SK-N-DZ (cell line): Measurements from ENCODE around the gene HOOK2.
"Not testable (repeated sequence)": the region's sequence is repeated elsewhere in the genome, so short reads cannot be mapped to it uniquely, and the experiment has no call there.

ENCODE experiments used
- DNase-seq: peaks from one replicate; pipeline ENCODE4 v3.0.0-alpha.2; 2015; ENCODE audit warnings: low spot score
- small RNA-seq, 2 experiments: library from RNA; depleted of rRNA; stranded (forward); fragments of <200 nt; gene quantifications; one replicate each; pipeline ENCODE3, GENCODE V24; 2014

The HOOK2 gene

DNA sequence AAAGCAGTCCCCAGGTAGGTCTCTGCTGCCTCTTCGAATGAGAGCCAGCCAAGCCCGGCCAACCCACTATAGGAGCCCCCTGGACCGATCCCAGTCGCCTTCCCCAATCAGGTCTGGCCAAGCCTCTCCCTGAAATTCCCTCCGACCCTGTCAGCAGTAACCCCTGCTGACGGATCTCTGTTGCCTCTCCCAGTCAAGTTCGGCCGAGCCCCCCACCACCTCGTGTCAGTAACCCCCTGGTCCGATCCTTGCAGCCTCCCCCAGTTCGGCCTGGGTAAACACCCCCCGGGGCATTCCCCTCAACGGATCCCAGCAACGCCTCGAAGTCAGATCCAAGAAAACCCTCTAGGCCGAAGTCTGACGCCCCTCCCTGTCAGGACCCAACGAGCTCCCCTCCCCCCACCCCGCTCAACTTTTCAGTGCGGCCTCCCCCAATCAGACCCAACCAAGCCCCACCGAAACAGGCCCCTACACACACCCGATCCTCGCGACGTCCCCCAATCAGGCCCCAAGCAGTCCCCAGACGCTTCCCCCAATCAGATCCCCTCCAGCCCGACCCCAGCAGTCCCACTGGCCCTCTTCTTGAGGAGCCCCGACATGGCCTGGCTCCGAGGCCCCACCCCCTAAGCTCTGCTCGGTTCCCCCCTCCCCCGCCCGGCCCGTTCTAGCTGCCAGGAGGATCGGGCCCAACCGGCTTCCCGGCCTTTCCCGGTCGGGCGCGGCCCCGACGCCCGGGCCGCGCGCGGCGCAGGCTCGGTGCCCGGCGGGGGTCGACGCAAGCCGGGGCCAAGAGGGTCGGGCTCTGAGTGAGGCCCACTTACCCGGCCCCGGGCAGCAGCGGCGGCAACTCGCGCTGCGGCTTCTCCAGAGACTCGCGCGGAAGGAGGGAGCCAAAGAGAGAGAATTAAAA is 53.4 kb downstream of the HOOK2 start:
- DNase-seq, result peak; percentile 38

DNA sequence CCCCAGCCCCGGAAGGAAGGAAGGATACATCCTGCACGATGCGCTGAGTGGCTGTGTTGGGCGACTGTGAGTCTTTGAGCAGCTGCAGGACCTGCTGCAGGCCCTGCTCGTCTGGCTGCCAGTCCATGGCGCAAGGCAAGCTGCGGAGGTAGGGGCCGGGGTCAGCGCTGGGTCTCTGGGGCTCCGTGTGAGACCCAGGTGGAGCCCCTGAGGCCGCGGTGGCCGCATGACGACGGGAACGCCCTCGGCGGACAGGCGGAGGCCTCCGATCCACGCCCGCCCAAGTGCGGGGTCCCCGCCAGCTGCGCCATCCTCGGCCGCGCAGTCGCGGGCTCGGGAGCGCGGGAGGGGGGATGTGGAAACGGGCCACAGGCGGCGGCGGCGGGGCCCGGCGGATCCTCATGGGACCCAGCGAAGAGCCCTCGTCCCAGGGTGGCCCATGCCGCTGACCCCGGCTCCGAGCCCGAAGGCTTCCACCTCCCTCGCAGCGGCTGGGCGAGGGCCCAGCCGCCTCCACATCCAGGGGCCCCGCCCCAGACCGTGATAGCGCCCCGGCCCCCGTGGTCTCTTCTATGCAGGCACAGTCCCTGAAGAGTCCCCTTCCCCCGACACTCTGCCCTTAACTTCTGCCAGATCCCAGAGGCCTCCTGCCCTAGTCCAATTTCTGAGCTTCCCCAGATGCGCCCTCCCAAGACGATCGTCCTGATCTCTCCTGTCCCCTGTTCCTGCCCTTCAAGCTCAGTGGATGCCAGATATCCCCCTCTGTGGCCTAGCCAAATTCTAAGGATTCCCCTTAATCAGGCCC is 54.3 kb downstream of the HOOK2 start:
- DNase-seq, result no peak

DNA sequence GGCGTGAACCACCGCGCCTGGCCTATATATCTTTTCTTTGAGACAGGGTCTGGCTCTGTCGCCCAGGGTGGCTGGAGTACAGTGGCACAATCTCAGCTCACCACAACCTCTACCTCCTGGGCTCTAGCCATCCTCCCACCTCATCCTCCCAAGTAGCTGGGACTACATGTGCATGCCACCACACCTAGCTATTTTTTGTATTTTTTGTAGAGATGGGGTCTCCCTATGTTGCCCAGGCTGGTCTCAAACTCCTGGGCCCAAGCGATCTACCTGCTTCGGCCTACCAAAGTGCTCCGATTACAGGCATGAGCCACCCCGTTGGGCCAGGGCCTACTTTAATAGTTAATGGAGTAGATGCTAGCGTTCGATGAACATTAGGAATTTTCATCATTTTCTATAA is 55.1 kb downstream of the HOOK2 start:
- DNase-seq, result no peak

DNA sequence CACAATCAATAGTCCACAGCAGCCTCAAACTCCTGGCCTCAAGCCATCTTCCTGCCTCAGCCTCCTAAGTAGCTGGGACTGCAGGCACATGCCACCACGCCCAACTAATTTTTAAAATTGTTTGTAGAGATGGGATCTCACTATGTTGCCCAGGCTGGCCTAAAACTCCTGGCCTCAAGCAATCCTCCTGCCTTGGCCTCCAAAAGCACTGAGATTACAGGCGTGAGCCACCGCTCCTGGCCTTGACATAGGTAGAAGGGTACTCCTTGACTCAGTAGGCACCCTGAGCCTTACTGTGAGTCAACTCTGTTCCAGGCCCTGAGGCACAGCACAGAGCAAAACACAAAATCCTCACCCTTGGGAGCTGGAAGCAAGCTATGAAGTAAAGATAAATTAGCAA is 59.4 kb downstream of the HOOK2 start:
- DNase-seq, result no peak

DNA sequence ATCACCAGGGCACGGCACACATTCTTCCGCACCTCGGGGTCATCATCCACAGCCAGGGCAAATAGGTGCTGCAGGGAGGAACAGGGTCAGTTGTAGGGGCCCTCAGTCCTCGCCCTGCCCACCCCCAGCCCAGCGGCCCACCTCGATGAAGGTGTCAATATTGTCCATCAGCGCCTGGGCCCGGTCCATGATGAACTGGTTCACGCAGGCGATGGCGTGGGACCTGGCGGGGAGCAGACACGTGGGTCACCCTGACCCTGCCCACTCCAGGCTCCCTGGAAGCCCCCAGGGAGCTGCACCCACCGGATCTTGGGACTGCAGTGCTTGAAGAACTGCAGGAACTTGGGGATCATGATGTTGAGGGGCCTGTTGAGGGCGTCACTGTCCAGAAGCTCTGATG is 60.2 kb downstream of the HOOK2 start:
- no peak for DNase-seq

DNA sequence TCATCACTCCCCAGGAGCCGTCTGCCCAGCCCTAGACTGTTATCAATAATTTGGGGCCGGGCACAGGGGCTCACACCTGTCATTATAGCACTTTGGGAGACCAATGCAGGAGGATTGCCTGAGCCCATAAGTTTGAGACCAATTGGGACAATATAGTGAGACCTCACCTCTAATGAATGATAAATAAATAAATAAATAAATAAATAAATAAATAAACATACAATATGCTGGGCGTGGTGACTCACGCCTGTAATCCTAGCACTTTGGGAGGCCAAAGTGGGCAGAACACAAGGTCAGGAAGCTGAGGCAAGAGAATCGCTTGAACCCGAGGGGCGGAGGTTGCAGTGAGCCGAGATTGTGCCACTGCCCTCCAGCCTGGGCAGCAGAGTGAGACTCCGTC is 62.0 kb downstream of the HOOK2 start:
- not testable (repeated sequence) for DNase-seq

Small RNA genes lying within 50 kb of the gene (small RNA-seq; reads per million reads assigned to genes)
- gene MIR5684, result 0 reads per million in 2 experiments
